ENCODE measurements around the gene PLD1. TPM values are rescaled to one million over a fixed set of nuclear protein-coding genes. Genes with fewer than 3 reads are reported as not detected.

PLD1 gene
- total and polyA plus RNA-seq, 10 of the 15 experiments (the other 5 are each of a cell fraction or from before 2014, with no cell fraction given): 2.9 to 108 (median 3.6) TPM

GRCh38 chr3:171828902-171829770, 18.9 kb upstream of the PLD1 start:
- no peak overlapping the region for H3K9ac ChIP-seq (ENCODE audit: control insufficient read depth, insufficient read depth, low read length)
- no peaks in the 10 kb centered on the region for H4K20me1 ChIP-seq (ENCODE audit: control insufficient read depth, insufficient read depth)
- no peaks in the 10 kb centered on the region for H3K9me3 ChIP-seq (replicated peaks; ENCODE audit: control insufficient read depth, insufficient read depth, low read length)
- no peak overlapping the region for H3K4me3 ChIP-seq
- ChIA-PET CTCF (interaction anchor here (0.7 to 11.8 kb wide), 57 partner anchors 10 to 844 kb away, joined by 3 to 274 read pairs (median 5); partner anchors contain the start of gene PLD1), RAD21 (ENCODE audit: unreplicated experiment) (interaction anchor here (0.7 to 13.1 kb wide), 31 partner anchors 11 to 512 kb away, joined by 3 to 333 read pairs (median 6); partner anchors contain the start of gene PLD1), SMC1A (ENCODE audit: uncharacterized antibody, unreplicated experiment) (interaction anchor here (0.6 to 8.9 kb wide), 55 partner anchors 7 to 868 kb away, joined by 3 to 154 read pairs (median 6); partner anchors contain the start of gene PLD1), POLR2A (interaction anchor here (0.7 to 4.1 kb wide), 17 partner anchors 11 to 215 kb away, joined by 3 to 26 read pairs (median 14); partner anchors contain the start of gene PLD1)
- H3K27me3 ChIP-seq (replicated peaks in 1 of 2; ENCODE audit: control insufficient read depth in 2 of 2, insufficient read depth in 2 of 2, low read length in 1 of 2): no peaks in the 10 kb centered on the region; a peak in 1 of 4 replicates
- no peak for TF ChIP-seq ZNF592 (IDR thresholded peaks at IDR 0.05)
- TF ChIP-seq PKNOX1 (IDR thresholded peaks at IDR 0.05): peak; percentile 62
- H3K4me2 ChIP-seq (ENCODE audit: control insufficient read depth, insufficient read depth): no peak overlapping the region
- no peak overlapping the region for H3K27ac ChIP-seq (ENCODE audit: control insufficient read depth, insufficient read depth)
- FAIRE-seq (no peak), DNase-seq (ENCODE audit: low read depth, low spot score) (no peak), ATAC-seq (peak; percentile 43)
- H3K36me3 ChIP-seq (ENCODE audit: control insufficient read depth in 2 of 2, insufficient read depth in 2 of 2, low read length in 1 of 2): no peaks in the 10 kb centered on the region
- H2AFZ ChIP-seq (ENCODE audit: control insufficient read depth, low read depth, low read length): no peak overlapping the region
- no peaks in the 10 kb centered on the region for H3K4me1 ChIP-seq (ENCODE audit: control insufficient read depth, insufficient read depth, low read length)
- WGBS (ENCODE audit: insufficient coverage, insufficient replicate concordance, low lambda C conversion rate, missing lambda C conversion rate): 54% methylated on average over 5 of the region's 5 CpGs
- H3K79me2 ChIP-seq (ENCODE audit: control insufficient read depth, insufficient read depth, low read length): no peaks in the 10 kb centered on the region
- no TSS peak for BruUV-seq (replicated peaks)
- intact Hi-C loops (cut with micrococcal nuclease; ENCODE audit: unreplicated experiment) (loop anchor here (2.0 kb wide), 1 partner anchor 56 kb away; no protein-coding TSS in a partner anchor), in situ Hi-C loops (cut with MboI) (no loop called here)

All from GM12878 (cell line).